Dedifferentiated amniotic fluid mesenchymal stem cell (primary cell): ENCODE measurements around the gene SPARC.

Source experiments
- DNase-seq: peaks from one replicate; pipeline ENCODE4 v3.0.0-alpha.2; 2016; ENCODE audit errors: extremely low spot score

Gene SPARC

GRCh38 chr5:151624476-151624875 is 62.2 kb downstream of the SPARC start:
- no peak for DNase-seq

- no peak for DNase-seq
These were observed 64.2 kb downstream of the SPARC start for GRCh38 chr5:151622367-151623088.

GRCh38 chr5:151620461-151620840 is 66.3 kb downstream of the SPARC start:
- no peak for DNase-seq

GRCh38 chr5:151619812-151620460 is 66.8 kb downstream of the SPARC start:
- no peak for DNase-seq

- no peak for DNase-seq
These were observed 67.8 kb downstream of the SPARC start for GRCh38 chr5:151618907-151619306.

GRCh38 chr5:151617841-151618710 is 68.6 kb downstream of the SPARC start:
- DNase-seq = no peak

GRCh38 chr5:151617383-151617840 is 69.3 kb downstream of the SPARC start:
- no peak for DNase-seq

- DNase-seq = no peak
These were observed 71.3 kb downstream of the SPARC start for GRCh38 chr5:151615431-151615830.

GRCh38 chr5:151614565-151614964 is 72.2 kb downstream of the SPARC start:
- no peak for DNase-seq

- no peak for DNase-seq
These were observed 73.9 kb downstream of the SPARC start for GRCh38 chr5:151612689-151613427.

- DNase-seq = no peak
These were observed 75.5 kb downstream of the SPARC start for GRCh38 chr5:151611127-151611775.
